CD4-positive, alpha-beta T cell treated with Interleukin-15 for 4 hours (primary cell): ENCODE data around the gene TNFAIP8L1.
A peak's percentile ranks its signal among the peaks of the same experiment; 100 is the strongest.

Experiments used
- DNase-seq: peaks from one replicate; pipeline ENCODE4 v3.0.0-alpha.2; 2020; ENCODE audit warnings: low spot score

Gene TNFAIP8L1

GRCh38 chr19:4649392-4650047 lies 10.2 kb downstream of the TNFAIP8L1 start:
- DNase-seq, result no peak

GRCh38 chr19:4650159-4650558 lies 10.8 kb downstream of the TNFAIP8L1 start:
- DNase-seq, result no peak

DNA sequence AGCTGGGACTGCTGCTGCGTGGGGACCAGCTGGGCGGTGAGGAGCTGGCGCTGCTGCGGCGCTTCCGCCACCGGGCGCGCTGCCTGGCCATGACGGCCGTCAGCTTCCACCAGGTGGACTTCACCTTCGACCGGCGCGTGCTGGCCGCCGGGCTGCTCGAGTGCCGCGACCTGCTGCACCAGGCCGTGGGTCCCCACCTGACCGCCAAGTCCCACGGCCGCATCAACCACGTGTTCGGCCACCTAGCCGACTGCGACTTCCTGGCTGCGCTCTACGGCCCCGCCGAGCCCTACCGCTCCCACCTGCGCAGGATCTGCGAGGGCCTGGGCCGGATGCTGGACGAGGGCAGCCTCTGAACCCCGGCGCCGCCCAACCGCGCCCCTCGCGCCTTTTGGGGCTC lies 12.8 kb downstream of the TNFAIP8L1 start:
- no peak for DNase-seq

GRCh38 chr19:4653793-4654436 lies 14.6 kb downstream of the TNFAIP8L1 start:
- no peak for DNase-seq

- no peak for DNase-seq
Observed at GRCh38 chr19:4654437-4655361, 15.4 kb downstream of the TNFAIP8L1 start.

GRCh38 chr19:4656102-4656501 lies 16.8 kb downstream of the TNFAIP8L1 start:
- no peak for DNase-seq

- DNase-seq, result no peak
Observed at GRCh38 chr19:4657262-4657661, 17.9 kb downstream of the TNFAIP8L1 start.

DNA sequence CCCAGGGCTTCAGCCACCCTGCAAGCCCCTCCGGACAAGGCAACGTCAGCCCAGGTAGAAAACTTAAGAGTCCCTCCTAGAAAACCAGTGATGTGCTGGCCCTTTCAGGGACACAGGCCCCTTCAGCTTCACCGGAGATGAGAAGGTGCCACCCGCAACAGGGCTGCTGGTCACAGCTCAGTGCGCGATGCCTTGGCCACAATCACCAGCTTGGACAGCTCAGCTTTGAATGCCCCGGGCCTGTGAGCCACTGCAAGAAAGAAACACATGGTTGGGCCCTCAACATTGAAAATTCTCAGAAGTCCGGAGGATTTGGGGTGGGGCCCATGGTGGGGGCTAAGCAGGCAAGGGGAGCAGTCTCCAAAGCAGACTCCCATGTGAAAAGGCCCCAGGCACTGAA lies 18.5 kb downstream of the TNFAIP8L1 start:
- DNase-seq, result no peak

GRCh38 chr19:4660181-4660791 lies 21.0 kb downstream of the TNFAIP8L1 start:
- no peak for DNase-seq

DNA sequence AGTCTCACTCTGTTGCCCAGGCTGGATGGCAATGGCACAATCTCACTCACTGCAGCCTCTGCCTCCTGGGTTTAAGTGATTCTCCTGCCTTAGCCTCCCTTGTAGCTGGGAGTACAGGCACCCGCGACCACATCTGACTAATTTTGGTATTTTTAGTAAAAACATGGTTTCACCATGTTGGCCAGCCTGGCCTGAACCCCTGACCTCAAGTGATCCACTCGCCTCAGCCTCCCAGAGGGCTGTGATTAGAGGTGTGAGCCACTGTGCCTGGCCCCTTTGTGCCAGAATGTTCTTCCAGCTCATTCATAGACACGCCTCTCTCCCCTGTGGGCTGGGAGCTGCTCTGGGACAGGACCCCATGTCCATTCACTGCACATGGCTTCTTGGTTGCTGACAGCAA lies 21.7 kb downstream of the TNFAIP8L1 start:
- DNase-seq, result no peak

GRCh38 chr19:4662020-4662695 lies 22.8 kb downstream of the TNFAIP8L1 start:
- no peak for DNase-seq

DNA sequence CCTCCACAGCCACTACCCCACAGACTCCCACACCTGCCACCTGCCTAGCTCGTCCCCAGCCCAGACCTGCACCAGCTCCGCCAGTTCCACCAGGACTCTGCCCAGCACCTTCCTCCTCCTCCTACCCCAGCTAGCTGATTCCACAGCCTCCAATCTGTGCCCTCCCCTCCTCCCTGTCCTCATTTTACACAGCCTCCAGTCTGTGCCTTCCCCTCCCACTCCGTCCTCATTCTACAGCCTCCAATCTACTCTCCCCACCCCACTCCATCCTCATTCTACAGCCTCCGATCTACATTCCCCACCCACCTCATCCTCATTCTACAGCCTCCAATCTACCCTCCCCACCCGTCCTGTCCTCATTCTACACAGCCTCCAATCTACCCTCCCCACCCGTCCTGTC lies 23.5 kb downstream of the TNFAIP8L1 start:
- DNase-seq, result no peak

GRCh38 chr19:4664642-4665041 lies 25.3 kb downstream of the TNFAIP8L1 start:
- no peak for DNase-seq

DNA sequence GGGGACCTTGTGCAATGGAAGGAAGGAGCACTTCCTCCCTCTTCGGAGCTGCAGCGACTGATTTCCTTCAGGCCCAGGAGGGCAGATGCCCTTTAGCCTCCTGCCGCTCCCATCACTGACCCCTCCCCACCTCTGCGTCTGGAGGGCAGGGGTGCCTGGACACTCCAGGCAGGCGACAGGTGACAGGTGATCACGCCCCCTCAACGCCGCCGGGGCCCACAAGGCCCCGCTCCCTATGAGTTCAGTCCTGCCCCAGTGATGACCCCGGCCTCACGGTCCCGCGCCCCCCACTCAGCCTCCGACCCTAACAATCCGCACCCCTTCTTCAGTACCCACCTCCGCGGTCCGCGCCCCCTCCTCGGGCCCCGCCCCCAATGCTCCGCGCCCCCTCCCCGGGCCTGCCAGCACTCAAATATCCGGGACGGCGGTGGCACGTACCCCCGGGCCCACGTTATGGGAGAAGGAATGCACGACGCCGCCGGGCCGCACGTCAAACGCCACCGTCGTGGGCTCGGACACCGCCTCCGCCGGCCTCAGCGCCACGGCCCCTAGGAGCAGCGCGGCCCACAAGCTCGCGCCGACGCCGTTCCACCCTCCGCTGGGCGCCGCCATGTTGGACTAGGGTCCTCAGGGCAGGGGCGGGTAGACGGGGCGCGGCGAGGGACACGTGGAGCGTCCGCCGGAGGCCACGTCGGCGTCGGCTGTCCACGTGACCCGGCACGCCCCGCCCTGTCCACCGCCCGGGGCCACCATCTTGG lies 30.6 kb downstream of the TNFAIP8L1 start, which contains the start of gene MYDGF:
Gene MYDGF (minus strand): TSS at position 620 of the 758 bp plus-strand sequence. CDS start 8 bp downstream, at position 612.
- DNase-seq, result peak; percentile 90

DNA sequence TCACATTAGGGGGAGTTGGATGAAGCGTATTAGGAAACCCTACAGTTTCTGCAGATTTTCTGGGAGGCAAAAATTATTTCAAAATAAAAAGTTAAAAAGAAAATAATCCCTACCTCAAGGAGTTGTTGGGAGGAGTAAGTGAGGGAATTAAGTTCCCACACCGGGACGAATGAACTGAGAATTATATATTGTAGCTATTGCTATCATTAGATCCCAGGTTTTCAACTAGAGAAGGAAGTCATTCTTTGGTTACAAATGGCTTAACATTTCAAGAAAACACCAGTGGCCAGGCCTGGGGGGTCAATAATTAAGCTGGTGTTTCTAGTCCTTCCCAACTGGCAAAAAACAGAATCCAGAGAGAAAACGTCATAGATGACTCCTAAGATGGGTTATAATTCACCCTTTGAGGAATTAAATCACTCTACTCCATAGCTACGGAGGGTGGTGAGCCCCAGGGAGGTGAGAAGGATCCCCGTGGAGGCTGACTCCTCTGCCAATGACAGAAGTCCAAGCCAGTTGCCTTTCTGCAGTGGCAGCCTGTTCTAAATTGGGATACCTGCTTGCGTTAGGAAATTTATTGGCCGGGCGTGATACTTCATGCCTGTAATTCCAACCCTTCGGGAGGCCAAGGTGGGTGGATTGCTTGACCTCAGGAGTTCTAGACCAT lies 32.0 kb downstream of the TNFAIP8L1 start:
- no peak for DNase-seq

DNA sequence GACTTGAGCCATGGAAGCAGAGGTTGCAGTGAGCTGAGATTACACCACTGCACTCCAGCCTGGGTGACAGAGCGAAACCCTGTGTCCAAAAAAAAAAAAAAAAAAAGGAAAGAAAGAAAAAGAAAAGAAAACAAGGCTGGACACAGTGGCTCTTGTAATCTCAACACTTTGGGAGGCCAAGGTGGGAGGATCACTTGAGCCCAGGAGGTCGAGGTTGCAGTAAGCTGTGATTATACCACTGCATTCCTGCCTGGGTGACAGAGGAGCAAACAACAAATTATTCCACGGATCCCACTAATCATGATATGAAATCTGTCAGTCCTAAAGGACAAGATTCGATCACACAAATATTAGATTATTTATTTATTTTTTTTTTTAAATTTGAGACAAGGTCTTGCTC lies 33.9 kb downstream of the TNFAIP8L1 start:
- DNase-seq, result no peak

- DNase-seq, result no peak
Observed at GRCh38 chr19:4673726-4674125, 34.4 kb downstream of the TNFAIP8L1 start.

- no peak for DNase-seq
Observed at GRCh38 chr19:4675346-4675745, 36.0 kb downstream of the TNFAIP8L1 start.

DNA sequence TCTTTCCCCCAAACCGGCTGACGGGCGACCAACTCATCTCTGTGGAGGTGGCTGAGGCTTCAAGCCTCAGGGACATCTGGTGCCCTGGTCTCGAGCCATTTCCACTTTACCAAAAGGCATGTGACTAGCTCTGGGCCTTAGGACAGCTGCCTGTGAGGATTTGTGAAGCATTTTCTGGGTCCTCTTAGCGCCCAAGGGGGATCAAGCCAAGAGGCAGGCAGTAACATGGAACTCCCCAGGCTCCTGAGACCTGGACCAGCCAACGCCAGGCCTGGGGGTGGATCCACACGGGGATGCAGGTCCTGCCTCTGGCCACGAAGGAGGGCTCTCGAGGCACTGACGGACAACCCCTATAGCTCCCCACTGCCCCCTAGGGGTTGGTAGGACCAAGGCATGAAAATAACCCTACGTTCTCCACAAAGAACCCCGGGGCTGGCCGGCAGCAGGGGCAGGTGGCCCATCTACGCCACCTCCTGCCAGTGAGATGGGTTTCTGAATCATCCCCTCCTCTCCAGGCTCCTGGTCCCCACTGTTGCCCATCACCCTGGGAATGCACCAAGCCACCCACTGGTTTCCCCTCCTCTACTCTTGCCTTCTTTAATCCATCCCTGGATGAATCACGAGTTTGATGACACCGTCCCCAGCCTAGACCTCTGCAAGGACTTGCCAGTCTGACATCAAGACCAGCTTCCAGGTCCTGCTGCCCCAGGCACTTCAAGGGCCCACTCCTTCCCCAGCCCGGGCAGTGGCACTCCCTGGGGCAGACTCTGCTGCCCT lies 37.8 kb downstream of the TNFAIP8L1 start:
- DNase-seq, result peak; percentile 8
